GM21576 (cell line): Measurements from ENCODE around the gene HS6ST1.

Experiments
- ATAC-seq: cut with Tn5 transposase; IDR thresholded peaks from one replicate; pipeline ENCODE4 v1.9.1; 2021; ENCODE audit warnings: mild to moderate bottlenecking, moderate library complexity; ENCODE audit not compliant: unreplicated experiment

Gene HS6ST1

GRCh38 chr2:128311216-128311754, 7.4 kb downstream of the HS6ST1 start:
- ATAC-seq, result no peak

DNA sequence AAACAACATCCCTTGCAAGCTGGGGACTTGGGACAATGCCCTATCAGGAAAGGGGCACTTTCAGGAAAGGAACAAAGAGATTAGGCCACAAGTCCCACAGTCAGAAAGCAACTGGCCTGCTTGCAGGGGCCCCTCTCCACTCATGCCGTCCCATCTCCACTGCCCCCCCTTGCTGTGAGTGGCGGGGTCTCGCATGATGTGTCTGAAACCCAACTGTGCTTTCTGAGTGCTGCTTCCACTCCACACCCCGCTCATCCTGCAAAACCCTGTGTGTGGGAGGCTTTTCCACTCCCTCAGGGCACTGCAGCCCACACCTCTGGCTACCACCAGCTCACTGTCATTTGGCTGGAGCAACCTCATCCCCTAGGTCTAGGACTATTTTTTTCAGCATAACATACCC, 7.9 kb downstream of the HS6ST1 start:
- no peak for ATAC-seq

DNA sequence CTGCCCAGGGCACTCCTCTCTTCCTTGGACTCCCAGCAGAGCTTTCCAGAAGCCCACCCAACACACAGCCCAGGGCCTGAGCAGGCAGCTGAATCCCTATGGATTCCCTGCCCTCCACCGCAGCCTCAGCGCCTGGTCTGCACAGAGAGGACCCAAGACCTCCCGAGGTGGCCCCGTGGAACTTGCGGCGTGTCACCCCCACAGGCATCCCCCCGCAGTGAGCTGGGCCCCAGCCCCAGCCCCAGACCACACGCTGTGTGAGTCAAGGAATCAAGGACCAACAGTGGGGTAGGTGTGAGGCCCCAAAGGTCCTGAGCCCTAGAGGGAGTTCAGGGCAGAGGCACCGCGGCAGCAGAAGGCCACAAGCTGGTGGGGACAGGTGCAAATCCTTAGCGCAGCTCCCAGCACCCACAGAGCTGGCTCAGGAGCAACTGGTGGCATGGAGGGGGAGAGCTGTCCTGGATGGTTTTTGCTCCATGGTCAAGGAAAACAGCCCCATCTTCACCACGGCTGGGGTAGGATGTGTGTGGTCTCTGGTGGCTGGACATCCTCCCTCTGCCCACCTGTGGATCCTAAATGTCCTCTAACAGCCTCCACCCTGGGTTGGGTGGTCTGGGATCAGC, 8.5 kb downstream of the HS6ST1 start:
- no peak for ATAC-seq

GRCh38 chr2:128309280-128310093, 9.2 kb downstream of the HS6ST1 start:
- ATAC-seq, result no peak

GRCh38 chr2:128308889-128309279, 9.8 kb downstream of the HS6ST1 start:
- no peak for ATAC-seq

GRCh38 chr2:128308284-128308731, 10.4 kb downstream of the HS6ST1 start:
- no peak for ATAC-seq

DNA sequence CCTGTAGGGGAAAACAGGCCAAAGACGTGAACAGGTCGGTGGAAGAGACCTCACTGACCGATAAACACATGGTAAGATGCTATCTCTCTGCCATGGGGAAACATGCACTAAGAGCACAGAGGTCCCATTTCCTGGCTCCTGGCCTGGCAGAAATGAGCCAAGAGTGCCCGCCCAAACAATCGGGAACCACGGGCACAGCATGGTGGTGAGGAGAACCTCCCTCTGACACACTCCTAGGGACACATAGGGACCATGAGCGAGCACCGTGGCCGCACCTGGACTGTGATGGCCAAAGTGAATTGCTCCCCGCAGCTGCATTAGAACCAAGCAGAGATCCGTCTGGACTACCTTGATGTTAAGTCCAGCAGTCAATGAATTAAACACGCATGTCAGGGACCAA, 11.1 kb downstream of the HS6ST1 start:
- no peak for ATAC-seq

DNA sequence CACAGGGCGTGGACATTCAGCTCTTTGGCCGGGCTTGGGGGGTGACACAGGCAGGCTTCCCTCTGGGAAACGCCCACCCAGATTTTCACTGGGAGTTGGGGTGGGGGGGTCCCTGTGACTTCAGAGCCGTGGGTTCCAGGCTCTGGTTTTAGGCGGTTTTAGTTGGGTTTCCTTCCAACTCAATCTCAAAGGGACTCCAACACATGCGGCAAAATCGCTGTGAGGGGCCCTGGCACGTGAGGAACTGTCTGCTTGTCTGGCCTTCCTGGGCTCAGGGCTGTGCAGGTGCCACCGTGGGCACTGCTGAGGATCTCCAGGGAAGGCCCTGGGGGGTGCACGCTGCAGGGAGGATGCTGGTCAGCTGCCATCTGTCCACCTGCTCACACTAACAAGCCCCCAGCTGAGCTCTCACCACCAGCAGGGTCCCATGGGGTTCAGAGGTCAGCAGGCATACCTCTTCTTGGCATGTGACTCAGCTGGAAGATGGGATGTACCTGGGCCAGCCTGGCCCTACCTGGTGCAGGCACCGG, 11.7 kb downstream of the HS6ST1 start:
- no peak for ATAC-seq

- no peak for ATAC-seq
Observed at GRCh38 chr2:128306081-128306930, 12.4 kb downstream of the HS6ST1 start.

DNA sequence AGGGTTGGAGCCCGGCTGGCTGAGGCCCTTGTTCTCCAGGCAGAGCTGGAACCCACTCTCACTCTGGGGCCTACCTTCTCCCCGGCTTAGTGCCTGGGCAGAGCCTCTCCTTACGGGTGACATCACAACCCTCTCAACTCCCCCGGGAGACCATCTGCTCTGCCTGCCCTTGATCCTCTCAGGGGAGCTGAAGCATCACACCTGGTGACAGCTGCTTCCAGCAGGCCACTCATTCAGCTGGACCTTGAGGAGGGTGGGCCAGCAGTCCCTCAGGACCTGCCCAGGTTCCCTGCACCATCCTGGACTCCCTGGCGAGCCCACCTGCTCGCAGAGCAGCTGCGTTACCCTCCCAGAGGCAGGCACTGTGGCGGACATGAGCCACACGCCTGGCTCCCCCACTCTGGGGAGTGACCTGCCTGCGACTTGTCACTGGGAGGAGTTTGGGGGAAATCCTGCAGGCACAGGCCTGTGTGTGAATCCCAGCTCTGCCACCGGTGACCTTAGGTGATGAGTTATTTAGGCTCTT, 13.1 kb downstream of the HS6ST1 start:
- peak; percentile 67 for ATAC-seq

GRCh38 chr2:128304715-128305554, 13.7 kb downstream of the HS6ST1 start:
- no peak for ATAC-seq

DNA sequence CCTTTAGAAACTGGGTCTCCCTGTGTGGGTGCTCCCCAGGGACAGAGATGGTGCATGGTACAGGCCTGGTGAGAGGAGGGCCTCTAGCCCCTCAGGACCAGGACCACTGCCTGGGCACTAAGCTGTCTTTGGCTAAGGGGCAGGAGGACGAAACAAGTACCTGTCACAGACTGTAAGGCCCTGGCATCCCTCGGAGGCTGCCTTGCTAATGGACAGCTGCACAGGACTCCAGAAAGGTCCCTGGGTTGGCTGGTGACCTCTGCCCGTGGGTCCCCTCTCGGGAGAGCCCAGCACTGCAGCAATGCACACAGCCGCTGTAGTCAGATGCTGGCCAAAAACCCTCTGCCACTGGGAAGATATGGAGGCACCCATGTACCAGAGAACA, 14.3 kb downstream of the HS6ST1 start:
- ATAC-seq, result no peak

- ATAC-seq, result no peak
Observed at GRCh38 chr2:128303911-128304310, 14.8 kb downstream of the HS6ST1 start.

GRCh38 chr2:128303095-128303791, 15.4 kb downstream of the HS6ST1 start:
- ATAC-seq, result no peak

- no peak for ATAC-seq
Observed at GRCh38 chr2:128302744-128303067, 16.0 kb downstream of the HS6ST1 start.

DNA sequence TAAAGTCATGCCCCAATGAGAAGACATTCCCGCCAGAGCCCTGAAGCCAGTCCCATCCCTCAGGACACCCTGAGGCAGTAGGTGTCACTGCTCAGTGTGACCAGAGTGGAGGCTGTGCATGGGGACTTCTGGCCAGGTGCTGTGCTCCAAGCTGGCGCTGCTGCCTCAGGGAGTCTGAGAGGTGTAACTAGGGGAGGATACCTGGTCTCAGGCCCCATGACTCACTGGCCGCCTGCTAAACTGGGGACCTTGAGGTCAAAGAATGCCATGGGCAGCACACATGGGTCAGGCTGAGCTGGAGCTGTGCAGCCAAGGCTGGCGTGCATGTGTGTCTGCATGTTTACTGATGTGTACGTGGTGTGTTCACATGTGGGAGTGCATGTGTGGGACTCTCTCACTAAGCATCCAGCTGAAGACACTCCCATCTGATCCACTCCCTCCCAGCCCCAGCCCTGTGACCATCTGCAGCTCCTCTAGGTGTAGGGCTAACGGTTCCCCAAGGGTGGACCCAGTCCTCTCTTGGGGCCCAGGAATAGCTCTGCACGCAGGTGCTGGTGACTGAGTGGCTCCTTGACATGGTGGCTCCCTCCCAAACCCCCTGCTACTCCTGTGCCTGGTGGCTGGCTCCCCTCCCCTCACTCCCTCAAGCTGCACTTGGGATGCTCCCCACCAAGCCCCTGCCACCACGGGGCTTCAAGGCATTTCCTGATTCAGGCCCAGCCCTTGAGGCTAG, 16.5 kb downstream of the HS6ST1 start:
- ATAC-seq, result no peak

- ATAC-seq, result no peak
Observed at GRCh38 chr2:128301501-128301966, 17.1 kb downstream of the HS6ST1 start.

DNA sequence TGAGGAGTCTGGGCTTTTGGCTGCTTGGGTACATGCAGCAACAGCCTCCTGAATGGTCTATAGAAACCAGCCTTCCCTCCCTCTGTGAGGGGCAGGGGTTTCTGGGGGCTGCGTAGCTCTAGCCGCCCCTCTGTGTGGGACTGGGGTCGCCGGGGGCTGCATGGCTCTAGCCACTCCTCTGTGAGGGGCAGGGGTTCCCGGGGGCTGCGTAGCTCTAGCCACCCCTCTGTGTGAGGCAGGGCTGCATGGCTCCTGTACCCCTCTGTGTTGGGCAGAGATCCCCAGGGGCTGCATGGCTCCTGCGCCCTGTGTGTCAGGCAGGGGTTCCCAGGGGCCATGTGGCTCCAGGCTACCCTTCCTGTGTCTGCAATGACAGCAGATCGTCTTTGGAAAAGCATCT, 17.6 kb downstream of the HS6ST1 start:
- ATAC-seq, result no peak
